ENCODE data around the gene GLI3. TPM values are rescaled to one million over a fixed set of nuclear protein-coding genes. Genes with fewer than 3 reads are reported as not detected.

Gene GLI3
- total and polyA plus RNA-seq, 3 experiments from 2014 or later, result 0.16 to 0.46 (median 0.44) TPM

DNA sequence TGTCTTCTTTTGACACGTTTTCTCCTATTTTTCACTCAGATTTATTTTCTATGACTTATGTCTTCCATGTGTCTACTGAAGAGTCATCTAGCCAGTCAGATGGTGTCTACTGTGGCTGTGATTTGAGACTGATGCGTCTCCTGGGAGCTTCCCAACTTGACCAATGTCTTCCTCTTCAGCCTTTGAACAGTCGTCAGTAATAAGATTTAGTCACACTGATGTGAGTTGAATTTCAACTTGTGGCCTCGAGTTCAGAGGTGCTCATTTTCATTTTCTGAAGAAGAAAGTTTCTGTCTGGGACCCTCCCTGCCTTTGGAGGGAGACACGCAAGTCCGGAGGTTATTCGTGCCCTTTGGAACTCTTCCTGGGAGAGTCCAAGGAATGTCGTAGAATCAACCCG is 312.2 kb downstream of the GLI3 start:
- H3K4me1 ChIP-seq (ENCODE audit: insufficient read depth, low read length), result no peaks in the 10 kb centered on the region
- H3K4me3 ChIP-seq (ENCODE audit: low read length), result no peak overlapping the region
- Mint-ChIP-seq H3K27me3 (peaks cover 7 to 35% of the 10 kb centered on the region in 2 donors), H3K36me3 (peaks cover 0 to 2% (median 0%) of the 10 kb centered on the region in 3 donors), H3K4me3 (no peak overlapping the region), H3K4me1 (no peaks in the 10 kb centered on the region), H3K9me3 (peaks cover 0 to 1% (median 0%) of the 10 kb centered on the region in 5 donors), H3K27ac (no peak overlapping the region)
- no peaks in the 10 kb centered on the region for H3K27me3 ChIP-seq (ENCODE audit: insufficient read depth, low read length, poor library complexity, severe bottlenecking)
- ChIA-PET POLR2A (no interaction called here), CTCF (no interaction called here)
- no peak overlapping the region for H3K27ac ChIP-seq (ENCODE audit: low read depth, low read length)
- DNase-seq, result no peak
- no peaks in the 10 kb centered on the region for H3K9me3 ChIP-seq (ENCODE audit: low read length)
- no peaks in the 10 kb centered on the region for H3K36me3 ChIP-seq (ENCODE audit: insufficient read depth, low read length)

DNA sequence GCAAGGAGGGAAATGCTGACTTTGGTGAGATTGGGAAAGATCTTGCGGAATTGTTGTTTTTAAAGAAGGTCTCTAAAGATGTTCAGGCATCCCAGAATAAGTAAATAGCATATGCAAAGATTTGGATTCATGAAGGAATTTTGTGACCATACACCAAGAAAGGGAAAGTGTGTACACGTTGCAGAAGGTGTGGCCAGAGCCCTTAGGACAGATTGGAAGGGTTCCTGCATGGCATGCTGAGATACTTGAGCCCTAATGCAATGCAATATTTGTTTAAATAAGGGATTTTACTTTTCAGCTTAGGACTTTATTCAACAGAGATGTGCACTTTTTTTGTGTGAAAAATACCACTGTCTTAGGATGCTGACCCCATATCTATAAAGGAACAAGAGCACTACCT is 314.6 kb downstream of the GLI3 start:
- Histone ChIP-seq H3K27ac (ENCODE audit: low read depth, low read length) (no peak overlapping the region), H3K4me1 (ENCODE audit: insufficient read depth, low read length) (no peaks in the 10 kb centered on the region), H3K9me3 (ENCODE audit: low read length) (no peaks in the 10 kb centered on the region), H3K4me3 (ENCODE audit: low read length) (no peak overlapping the region), H3K27me3 (ENCODE audit: insufficient read depth, low read length, poor library complexity, severe bottlenecking) (no peaks in the 10 kb centered on the region), H3K36me3 (ENCODE audit: insufficient read depth, low read length) (no peaks in the 10 kb centered on the region)
- Mint-ChIP-seq H3K9me3 (peaks cover 0 to 1% (median 0%) of the 10 kb centered on the region in 5 donors), H3K27ac (no peak overlapping the region), H3K4me3 (no peak overlapping the region), H3K27me3 (peaks cover 1 to 25% of the 10 kb centered on the region in 2 donors), H3K4me1 (no peaks in the 10 kb centered on the region), H3K36me3 (no peaks in the 10 kb centered on the region)
- DNase-seq, result no peak
- POLR2A ChIA-PET, result no interaction called here
- CTCF ChIA-PET, result interaction anchor here (2.2 kb wide), 1 partner anchor 18 kb away, joined by 7 read pairs; no protein-coding TSS in a partner anchor

DNA sequence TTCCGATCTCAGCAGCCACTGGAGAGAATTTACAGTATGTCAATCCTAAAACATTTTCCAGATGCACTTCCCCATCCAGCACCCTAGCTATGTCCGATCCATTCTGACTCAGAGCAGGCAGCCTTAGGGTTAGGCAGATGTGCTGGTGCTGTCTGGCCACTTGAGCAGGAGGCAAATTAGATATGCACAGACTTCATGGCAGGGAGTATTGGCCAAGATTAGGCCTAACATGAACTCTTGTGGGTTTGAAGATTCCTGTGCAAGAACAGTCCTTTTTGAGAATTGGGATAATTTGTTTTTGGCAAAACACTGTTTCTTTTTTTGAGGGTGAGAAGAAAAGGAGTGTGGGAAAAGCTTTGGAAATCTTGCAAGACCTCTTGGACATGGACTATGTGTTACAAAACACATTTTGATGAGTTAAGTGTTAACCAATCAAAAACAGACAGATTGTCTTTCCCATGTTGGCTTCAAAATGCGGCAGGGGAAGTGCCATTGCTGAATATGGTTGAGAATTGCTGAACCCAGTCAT is 315.5 kb downstream of the GLI3 start:
- H3K27me3 ChIP-seq (ENCODE audit: insufficient read depth, low read length, poor library complexity, severe bottlenecking), result no peaks in the 10 kb centered on the region
- no peaks in the 10 kb centered on the region for H3K4me1 ChIP-seq (ENCODE audit: insufficient read depth, low read length)
- H3K36me3 Mint-ChIP-seq, result no peaks in the 10 kb centered on the region
- POLR2A ChIA-PET, result no interaction called here
- H3K9me3 ChIP-seq (ENCODE audit: low read length), result no peaks in the 10 kb centered on the region
- H3K36me3 ChIP-seq (ENCODE audit: insufficient read depth, low read length), result no peaks in the 10 kb centered on the region
- no peak for DNase-seq
- no peak overlapping the region for H3K4me3 ChIP-seq (ENCODE audit: low read length)
- H3K4me3 Mint-ChIP-seq, result no peak overlapping the region
- H3K27ac Mint-ChIP-seq, result no peak overlapping the region
- no peak overlapping the region for H3K27ac ChIP-seq (ENCODE audit: low read depth, low read length)
- H3K9me3 Mint-ChIP-seq, result peaks cover 0 to 1% (median 0%) of the 10 kb centered on the region in 5 donors
- peaks cover 0 to 24% of the 10 kb centered on the region in 2 donors for H3K27me3 Mint-ChIP-seq
- CTCF ChIA-PET, result interaction anchor here (2.2 kb wide), 1 partner anchor 19 kb away, joined by 7 read pairs; no protein-coding TSS in a partner anchor
- no peaks in the 10 kb centered on the region for H3K4me1 Mint-ChIP-seq

DNA sequence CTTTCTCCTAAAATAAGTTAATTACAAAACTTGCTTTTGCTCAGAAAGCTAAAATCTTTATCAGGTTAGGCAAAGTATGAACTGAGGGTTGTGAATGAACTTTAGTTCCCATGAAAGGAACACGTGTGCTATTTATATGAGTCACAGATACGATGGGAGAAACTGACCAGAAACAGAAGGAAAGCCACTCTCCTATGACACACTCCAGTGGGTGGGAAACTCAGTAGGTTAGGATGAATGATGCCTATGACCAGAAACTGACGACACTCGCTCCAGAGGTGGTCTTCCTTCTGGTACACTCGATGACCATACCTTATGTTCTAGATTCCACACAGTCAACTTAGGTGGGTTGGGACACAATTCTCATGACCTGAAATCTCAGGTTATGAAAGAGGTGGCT is 318.4 kb downstream of the GLI3 start:
- H3K27ac ChIP-seq (ENCODE audit: low read depth, low read length), result no peak overlapping the region
- Mint-ChIP-seq H3K4me1 (no peaks in the 10 kb centered on the region), H3K27me3 (peaks cover 0 to 18% of the 10 kb centered on the region in 2 donors), H3K4me3 (no peak overlapping the region), H3K9me3 (peaks cover 0 to 1% (median 0%) of the 10 kb centered on the region in 5 donors), H3K36me3 (no peaks in the 10 kb centered on the region), H3K27ac (no peak overlapping the region)
- CTCF ChIA-PET, result no interaction called here
- no peaks in the 10 kb centered on the region for H3K9me3 ChIP-seq (ENCODE audit: low read length)
- no peak for DNase-seq
- H3K4me3 ChIP-seq (ENCODE audit: low read length), result no peak overlapping the region
- POLR2A ChIA-PET, result no interaction called here
- H3K4me1 ChIP-seq (ENCODE audit: insufficient read depth, low read length), result no peaks in the 10 kb centered on the region
- H3K27me3 ChIP-seq (ENCODE audit: insufficient read depth, low read length, poor library complexity, severe bottlenecking), result no peaks in the 10 kb centered on the region
- H3K36me3 ChIP-seq (ENCODE audit: insufficient read depth, low read length), result no peaks in the 10 kb centered on the region

DNA sequence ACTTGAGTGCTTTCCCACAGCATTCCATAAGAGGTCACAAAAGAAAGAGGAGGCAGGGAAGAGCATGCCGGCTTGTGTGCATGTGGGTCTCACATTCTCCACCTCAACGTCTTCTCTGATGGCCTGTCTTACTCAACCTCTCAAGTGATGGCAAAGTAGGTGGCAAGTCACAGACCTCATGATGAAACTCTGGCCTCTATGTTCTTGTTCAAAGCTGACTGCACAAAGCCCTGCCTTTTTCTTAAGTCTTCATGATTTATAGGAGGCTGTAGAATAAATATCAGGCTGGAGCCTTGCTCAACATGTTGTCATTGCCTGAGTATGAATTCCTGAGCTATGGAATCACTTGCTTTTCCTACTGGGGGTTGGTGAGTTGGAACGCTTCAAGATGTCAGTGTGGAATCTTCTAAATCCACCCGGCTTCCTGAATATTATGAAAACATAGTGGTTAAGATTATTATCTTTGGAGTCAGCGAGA is 320.5 kb downstream of the GLI3 start:
- POLR2A ChIA-PET, result no interaction called here
- H3K27me3 Mint-ChIP-seq, result peaks cover 0 to 8% of the 10 kb centered on the region in 2 donors
- CTCF ChIA-PET, result interaction anchor here (0.8 kb wide), 1 partner anchor 24 kb away, joined by 3 read pairs; no protein-coding TSS in a partner anchor

DNA sequence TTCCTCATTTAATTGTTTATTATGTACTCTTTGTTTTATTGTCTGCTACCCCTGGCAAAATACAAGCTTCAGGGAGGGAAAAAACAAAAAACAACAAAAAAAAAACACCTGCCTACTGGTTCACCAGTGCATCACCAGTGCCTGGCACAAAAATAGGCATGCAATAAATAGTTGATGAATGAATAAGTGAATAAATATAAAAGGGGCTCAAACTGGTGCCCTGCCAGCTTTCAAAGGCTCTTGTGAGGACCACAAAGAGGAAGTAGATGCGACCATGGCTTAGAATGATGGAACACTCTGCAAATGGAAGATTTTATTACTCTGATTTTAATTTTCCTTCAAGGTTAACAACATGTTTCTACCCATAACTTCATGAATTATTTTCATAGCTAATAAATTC is 321.1 kb downstream of the GLI3 start:
- H3K4me3 ChIP-seq (ENCODE audit: low read length), result no peak overlapping the region
- no peak overlapping the region for H3K27ac Mint-ChIP-seq
- H3K4me3 Mint-ChIP-seq, result no peak overlapping the region
- no peak for DNase-seq
- no peak overlapping the region for H3K27ac ChIP-seq (ENCODE audit: low read depth, low read length)
- ChIA-PET CTCF (no interaction called here), POLR2A (no interaction called here)
- H3K4me1 ChIP-seq (ENCODE audit: insufficient read depth, low read length), result no peaks in the 10 kb centered on the region
- no peaks in the 10 kb centered on the region for H3K4me1 Mint-ChIP-seq
- no peaks in the 10 kb centered on the region for H3K36me3 ChIP-seq (ENCODE audit: insufficient read depth, low read length)
- H3K27me3 ChIP-seq (ENCODE audit: insufficient read depth, low read length, poor library complexity, severe bottlenecking), result no peaks in the 10 kb centered on the region
- H3K9me3 Mint-ChIP-seq, result no peaks in the 10 kb centered on the region
- peaks cover 0 to 8% of the 10 kb centered on the region in 2 donors for H3K27me3 Mint-ChIP-seq
- H3K36me3 Mint-ChIP-seq, result no peaks in the 10 kb centered on the region
- H3K9me3 ChIP-seq (ENCODE audit: low read length), result no peaks in the 10 kb centered on the region

More for the DNA sequence above, 320.5 kb downstream of the GLI3 start:
- no peak overlapping the region for H3K27ac Mint-ChIP-seq
- Histone ChIP-seq H3K36me3 (ENCODE audit: insufficient read depth, low read length) (no peaks in the 10 kb centered on the region), H3K27me3 (ENCODE audit: insufficient read depth, low read length, poor library complexity, severe bottlenecking) (no peaks in the 10 kb centered on the region), H3K27ac (ENCODE audit: low read depth, low read length) (no peak overlapping the region), H3K4me3 (ENCODE audit: low read length) (no peak overlapping the region), H3K4me1 (ENCODE audit: insufficient read depth, low read length) (no peaks in the 10 kb centered on the region), H3K9me3 (ENCODE audit: low read length) (no peaks in the 10 kb centered on the region)
- H3K4me3 Mint-ChIP-seq, result no peak overlapping the region
- H3K36me3 Mint-ChIP-seq, result no peaks in the 10 kb centered on the region
- no peak for DNase-seq
- peaks cover 0 to 1% (median 0%) of the 10 kb centered on the region in 5 donors for H3K9me3 Mint-ChIP-seq
- H3K4me1 Mint-ChIP-seq, result no peaks in the 10 kb centered on the region

DNA sequence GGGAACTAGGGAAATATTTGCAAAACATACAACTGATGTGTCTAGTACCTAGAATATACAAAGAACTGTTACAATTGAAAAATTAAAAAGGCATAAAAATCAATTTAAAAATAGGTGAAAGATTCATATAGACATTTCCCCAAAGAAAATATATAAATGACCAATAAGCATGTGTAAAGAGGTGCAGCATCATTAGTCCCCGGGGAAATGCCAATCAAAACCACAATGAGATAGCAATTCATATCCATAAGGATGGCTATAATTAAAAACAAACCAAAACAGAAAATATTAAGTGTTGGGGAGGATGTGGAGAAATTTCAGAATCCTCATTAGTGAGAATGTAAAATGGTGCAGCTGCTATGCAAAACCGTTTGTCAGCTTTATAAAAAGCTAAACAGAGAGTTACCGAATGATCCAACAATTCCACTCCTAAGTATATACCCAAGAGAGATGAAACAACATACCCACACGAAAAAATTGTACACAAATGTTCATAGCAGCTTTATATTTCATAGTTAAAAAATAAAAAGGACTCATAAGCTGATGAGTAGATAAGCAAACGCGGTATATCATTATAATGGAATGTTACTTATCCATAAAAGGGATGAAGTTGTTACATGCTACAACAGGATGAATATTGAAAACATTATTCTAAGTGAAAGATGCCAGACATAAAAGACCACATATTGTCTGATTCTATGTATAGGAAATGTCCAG is 324.0 kb downstream of the GLI3 start:
- peaks cover 0 to 1% (median 0%) of the 10 kb centered on the region in 5 donors for H3K9me3 Mint-ChIP-seq
- no peak overlapping the region for H3K27ac ChIP-seq (ENCODE audit: low read depth, low read length)
- no peaks in the 10 kb centered on the region for H3K4me1 ChIP-seq (ENCODE audit: insufficient read depth, low read length)
- no peak overlapping the region for H3K4me3 Mint-ChIP-seq
- no peaks in the 10 kb centered on the region for H3K27me3 ChIP-seq (ENCODE audit: insufficient read depth, low read length, poor library complexity, severe bottlenecking)
- H3K4me1 Mint-ChIP-seq, result no peaks in the 10 kb centered on the region
- ChIA-PET POLR2A (no interaction called here), CTCF (no interaction called here)
- no peaks in the 10 kb centered on the region for H3K9me3 ChIP-seq (ENCODE audit: low read length)
- H3K36me3 ChIP-seq (ENCODE audit: insufficient read depth, low read length), result no peaks in the 10 kb centered on the region
- no peak overlapping the region for H3K4me3 ChIP-seq (ENCODE audit: low read length)
- H3K27ac Mint-ChIP-seq, result no peak overlapping the region
- DNase-seq, result no peak
- H3K27me3 Mint-ChIP-seq, result peaks cover 2 to 8% of the 10 kb centered on the region in 2 donors
- no peaks in the 10 kb centered on the region for H3K36me3 Mint-ChIP-seq

DNA sequence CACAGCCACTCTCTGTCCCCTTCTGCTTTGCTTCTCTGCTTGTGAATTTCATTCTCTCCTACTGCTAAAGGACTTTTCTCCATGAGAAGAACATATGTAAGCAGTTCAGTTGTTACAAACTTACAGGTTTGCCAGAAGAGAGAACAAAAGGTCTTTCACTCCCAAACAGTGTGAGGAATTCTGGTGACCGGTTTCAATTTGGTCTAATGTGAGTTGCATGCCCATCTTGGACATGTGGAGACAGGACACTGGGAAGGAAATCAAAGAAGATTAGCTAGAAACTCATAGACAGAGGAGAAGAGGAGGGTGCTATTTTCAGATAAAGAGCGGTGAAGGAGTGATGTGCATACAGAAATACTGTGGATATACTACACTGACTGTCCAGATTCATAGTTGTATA is 324.6 kb downstream of the GLI3 start:
- Mint-ChIP-seq H3K27ac (no peak overlapping the region), H3K4me3 (no peak overlapping the region), H3K27me3 (peaks cover 2 to 8% of the 10 kb centered on the region in 2 donors), H3K4me1 (no peaks in the 10 kb centered on the region), H3K9me3 (peaks cover 0 to 1% (median 0%) of the 10 kb centered on the region in 5 donors), H3K36me3 (no peaks in the 10 kb centered on the region)
- Histone ChIP-seq H3K4me1 (ENCODE audit: insufficient read depth, low read length) (no peaks in the 10 kb centered on the region), H3K9me3 (ENCODE audit: low read length) (no peaks in the 10 kb centered on the region), H3K27ac (ENCODE audit: low read depth, low read length) (no peak overlapping the region), H3K27me3 (ENCODE audit: insufficient read depth, low read length, poor library complexity, severe bottlenecking) (no peaks in the 10 kb centered on the region), H3K36me3 (ENCODE audit: insufficient read depth, low read length) (no peaks in the 10 kb centered on the region), H3K4me3 (ENCODE audit: low read length) (no peak overlapping the region)
- POLR2A ChIA-PET, result no interaction called here
- CTCF ChIA-PET, result no interaction called here
- DNase-seq, result no peak

All from CD8-positive, alpha-beta memory T cell (primary cell).